GM21526 (cell line): Measurements from ENCODE around the gene ANXA10.

Source experiments
- ATAC-seq: cut with Tn5 transposase; IDR thresholded peaks from one replicate; pipeline ENCODE4 v1.9.1; 2021; ENCODE audit warnings: moderate library complexity; ENCODE audit not compliant: unreplicated experiment, low FRiP score

ANXA10 gene, protein sequence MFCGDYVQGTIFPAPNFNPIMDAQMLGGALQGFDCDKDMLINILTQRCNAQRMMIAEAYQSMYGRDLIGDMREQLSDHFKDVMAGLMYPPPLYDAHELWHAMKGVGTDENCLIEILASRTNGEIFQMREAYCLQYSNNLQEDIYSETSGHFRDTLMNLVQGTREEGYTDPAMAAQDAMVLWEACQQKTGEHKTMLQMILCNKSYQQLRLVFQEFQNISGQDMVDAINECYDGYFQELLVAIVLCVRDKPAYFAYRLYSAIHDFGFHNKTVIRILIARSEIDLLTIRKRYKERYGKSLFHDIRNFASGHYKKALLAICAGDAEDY

DNA sequence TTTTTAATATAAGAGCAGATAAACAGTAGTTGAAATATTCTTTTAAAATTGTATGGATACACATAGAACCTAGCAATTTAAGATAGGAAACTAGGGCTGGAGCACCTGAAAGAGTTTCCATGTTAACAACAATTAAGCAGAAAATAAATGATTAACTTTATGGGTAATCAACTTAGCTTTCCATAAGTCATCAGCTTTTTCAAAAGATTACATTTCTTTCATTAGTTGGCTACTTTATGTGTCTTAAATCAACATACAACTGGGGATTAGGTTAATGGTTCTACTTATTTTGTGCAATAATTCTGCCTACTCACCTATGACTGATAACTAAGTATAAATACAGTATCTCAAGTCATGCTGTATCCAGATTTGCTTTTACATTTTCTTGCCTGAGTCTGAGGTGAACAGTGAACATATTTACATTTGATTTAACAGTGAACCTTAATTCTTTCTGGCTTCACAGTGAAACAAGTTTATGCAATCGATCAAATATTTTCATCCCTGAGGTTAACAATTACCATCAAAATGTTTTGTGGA is at the start of gene ANXA10:
Gene ANXA10 (plus strand): TSS at position 362 of the 537 bp plus-strand sequence. CDS start 164 bp downstream, at position 526.
- ATAC-seq = no peak

DNA sequence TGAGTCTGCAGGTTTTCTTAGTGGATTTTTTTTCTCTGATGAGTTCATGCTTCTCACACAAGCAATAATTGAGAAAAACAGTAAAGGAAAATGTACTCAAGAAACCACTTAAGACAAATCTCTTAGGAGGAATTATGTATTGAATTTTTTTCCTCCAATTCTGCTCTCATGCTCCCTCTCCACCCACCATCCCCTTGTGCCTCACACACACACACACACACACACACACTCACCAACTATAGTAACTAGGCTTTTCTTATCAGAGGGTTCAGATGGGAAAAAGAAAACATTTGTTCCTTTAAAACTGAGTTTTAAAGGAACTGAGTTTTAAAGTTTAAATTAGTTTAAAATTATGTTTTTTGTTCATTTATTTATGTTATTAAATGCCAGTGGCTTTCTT is 47.0 kb upstream of the ANXA10 start:
- no peak for ATAC-seq

DNA sequence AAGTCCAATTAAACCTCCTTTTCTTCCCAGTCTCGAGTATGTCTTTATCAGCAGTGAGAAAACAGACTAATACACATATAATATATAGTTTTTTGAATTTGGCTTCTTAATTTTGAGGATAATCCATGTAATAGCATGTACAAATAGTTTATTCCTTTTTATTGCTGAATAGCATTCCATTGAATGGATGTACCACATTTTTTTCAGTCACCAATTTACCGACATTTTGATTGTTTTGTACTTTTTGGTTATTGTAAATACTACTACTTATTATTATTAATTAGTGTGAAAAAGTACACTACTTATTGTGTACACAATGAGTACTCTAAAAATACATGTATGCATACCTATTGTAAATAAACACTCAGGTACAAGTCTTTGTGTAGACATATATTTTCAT is 42.3 kb upstream of the ANXA10 start:
- ATAC-seq = no peak

DNA sequence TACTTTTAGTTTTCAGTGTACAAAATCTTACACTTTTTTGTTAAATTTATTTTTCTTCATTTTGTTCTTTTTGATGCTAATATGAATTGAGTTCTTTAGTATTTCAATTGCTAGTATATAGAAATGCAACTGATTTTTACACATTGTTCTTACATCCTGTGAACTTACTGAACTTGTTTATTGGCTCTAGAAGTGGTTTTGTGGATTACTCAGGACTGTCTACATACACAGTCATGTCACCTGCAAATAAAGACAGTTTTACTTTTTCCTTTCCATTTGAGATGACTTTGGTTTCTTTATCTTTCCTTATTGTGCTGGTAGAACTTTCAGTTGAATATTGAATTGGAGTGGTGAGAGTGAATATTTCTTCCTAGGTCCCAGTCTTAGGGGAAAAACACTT is 40.8 kb upstream of the ANXA10 start:
- no peak for ATAC-seq

DNA sequence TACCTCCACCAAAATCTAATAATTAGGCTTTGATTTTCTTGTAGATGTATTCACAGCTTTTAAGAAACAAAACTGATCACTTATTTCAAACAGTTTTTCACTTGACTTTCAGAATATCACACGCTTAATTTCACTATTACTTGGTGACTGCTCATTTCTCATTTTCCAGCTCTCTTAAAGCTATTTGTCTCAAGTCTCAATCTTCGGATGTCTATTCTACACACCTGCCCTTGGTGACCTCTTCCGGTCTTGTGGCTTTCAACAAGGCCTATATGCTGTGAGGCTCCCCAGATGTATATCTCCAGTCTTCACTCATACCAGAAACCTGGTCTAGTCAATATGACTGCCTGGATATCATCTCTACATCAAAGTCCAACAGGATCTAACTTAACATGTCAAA is 34.9 kb upstream of the ANXA10 start:
- peak; percentile 71 for ATAC-seq

DNA sequence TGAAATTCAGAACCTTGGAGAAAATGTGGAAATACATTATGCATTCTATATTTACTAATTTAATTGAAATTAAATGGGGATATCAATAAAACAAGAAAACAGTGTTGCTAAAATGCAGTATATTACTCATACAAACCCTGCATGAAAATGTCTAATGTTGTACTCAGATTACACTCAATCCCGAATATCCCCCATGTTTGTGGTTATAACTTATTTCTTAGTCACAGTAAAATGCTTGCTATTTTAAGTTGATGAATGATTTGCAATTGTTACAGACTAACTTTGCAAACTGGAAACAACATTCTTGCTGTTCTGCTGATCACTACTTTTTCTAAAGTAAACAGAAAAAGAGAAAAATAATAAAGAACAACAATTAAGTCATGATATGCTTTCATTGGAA is 33.1 kb upstream of the ANXA10 start:
- no peak for ATAC-seq

DNA sequence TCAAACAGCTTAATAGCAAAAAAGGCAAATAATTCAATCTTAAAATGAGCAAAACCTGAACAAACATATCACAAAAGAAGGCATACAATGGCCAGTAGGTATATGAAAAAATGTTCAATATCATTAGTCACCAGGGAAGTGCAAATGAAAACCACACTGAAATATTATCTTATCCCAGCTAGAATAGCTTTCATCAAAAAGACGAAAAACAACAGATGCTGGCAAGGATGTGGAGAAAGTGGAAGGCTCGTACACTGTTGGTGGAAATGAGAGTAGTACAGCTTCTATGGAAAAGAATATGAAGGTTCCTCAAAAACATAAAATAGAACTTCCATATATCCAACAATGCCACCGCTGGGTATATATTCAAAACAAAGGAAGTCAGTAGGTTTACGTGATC is 29.3 kb upstream of the ANXA10 start:
- ATAC-seq = no peak

DNA sequence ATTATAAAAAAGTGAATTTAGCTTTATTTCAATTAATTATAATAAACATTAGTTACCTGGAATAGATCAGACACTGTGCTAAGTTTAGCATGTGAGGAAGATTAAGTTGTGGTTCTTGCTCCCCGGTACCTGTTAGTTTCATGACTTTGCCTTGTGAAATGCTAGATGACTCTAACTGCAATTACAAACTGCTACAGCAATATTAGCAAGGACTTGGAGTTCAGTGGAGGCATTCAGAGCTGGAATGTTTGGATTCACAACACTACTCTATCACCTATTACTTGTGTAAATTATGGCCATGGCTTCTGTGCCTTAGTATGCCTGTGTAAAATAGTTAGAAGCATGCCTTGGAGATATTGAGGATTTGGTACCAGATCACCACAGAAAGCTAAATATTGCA is 21.4 kb upstream of the ANXA10 start:
- ATAC-seq = no peak

DNA sequence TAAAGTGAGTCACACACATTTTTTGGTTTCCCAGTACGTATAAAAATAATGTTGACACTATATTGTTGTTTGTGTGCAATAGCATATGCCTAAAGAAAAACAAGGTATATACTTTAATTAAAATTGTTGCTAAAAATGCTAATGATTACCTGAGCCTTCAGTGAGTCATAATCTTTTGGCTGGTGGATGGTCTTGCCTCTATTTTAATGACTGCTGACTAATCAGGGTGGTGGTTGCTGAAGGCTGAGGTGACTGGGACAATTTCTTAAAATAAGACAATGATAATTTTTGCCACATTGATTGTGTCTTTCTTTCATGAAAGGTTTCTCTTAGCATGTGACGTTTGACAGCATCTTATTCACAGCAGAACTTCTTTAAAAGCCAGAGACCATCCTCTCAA is 21.0 kb upstream of the ANXA10 start:
- no peak for ATAC-seq

DNA sequence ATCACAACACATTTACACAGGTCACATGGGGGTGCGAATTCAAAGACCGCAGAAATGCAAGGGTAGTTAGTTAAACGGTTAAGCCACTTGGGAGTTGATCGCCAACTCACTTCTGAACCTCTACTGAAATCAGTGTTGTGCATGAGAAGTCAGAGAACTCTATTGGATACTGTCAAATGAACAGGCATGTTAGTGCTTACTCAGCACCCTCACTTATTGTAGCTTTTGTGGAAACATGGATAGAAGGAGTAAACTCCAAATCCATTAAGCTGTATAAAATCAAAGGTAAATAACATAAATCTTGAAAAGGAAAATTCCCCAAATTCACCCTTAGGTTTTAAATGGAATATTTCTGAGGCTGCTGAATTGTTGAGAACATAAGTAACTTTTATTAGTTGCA is 17.5 kb upstream of the ANXA10 start:
- ATAC-seq = no peak

DNA sequence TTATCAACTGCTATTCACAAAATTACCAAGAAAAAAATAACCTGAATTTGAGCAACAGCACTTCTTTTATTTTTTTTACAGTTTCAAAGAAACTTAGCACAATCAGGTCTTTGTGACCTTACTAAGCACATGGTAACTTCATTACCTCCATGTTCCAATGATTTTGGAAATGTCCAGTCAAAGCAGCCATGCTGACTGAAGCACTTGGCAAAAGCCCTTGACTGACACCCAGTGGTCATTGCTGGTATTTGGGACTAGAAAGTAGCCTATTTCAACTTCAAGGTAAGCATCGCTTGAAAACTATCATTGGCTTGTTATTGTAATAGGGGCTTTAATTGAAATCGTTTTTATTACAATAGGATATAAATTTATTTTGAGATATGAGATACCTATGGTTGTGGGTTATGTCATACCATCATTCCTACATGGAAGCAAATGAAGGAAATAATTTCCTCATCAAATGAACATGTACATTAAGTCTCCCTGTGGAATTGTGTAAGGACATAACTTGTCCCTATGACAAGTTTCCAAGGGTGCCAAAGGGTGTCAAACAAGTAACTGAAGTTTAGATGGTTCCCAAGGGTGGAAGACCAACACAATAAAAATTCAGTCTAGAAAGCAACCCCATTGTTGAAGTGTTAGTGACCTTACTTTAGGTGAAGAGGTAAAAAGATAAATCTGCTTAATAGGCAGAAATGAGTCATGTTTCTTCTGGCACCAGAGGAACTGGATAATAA is 15.2 kb upstream of the ANXA10 start:
- ATAC-seq = peak; percentile 97

DNA sequence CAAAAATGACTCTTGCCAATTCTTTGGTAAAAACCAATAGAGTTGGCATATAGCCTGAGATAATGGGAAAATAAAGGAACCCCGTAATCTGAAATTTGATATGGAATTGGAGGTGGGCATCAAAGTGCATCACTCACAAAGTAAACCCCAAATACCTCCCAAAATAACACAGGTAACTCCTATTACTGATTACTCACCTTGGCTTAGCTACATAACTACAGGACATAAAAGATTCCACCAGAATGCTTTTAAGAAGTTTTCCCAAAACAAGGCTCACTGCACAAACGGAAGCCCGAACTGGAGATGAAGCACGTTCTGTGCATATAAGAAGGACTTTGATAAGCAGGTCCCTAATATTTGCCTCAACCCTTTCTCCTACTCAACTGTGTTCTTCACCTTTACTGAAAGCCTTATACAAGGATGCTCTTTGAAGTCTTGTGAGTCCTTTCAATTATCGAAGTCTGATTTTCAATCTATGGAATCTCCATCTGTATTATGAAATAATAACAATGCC is 14.6 kb upstream of the ANXA10 start:
- no peak for ATAC-seq

DNA sequence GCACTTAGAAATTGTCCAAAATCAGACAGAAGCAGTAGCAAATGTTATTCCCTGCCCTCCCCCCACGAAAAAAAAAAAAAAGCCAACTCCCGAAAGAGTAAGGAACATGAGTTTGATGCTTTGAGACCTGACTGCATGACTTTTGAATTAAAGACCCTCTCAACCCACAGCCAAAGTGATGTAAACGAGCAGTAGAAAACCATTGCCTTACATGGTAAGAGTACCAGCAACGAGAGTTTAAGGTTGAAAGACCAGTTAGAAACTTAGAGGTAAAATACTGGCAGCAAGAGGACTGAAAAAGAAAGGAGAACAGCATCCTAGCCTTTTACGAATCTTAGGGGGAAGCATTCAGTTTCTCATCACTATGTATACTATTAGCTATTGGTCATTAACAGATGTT is 10.0 kb upstream of the ANXA10 start:
- no peak for ATAC-seq

DNA sequence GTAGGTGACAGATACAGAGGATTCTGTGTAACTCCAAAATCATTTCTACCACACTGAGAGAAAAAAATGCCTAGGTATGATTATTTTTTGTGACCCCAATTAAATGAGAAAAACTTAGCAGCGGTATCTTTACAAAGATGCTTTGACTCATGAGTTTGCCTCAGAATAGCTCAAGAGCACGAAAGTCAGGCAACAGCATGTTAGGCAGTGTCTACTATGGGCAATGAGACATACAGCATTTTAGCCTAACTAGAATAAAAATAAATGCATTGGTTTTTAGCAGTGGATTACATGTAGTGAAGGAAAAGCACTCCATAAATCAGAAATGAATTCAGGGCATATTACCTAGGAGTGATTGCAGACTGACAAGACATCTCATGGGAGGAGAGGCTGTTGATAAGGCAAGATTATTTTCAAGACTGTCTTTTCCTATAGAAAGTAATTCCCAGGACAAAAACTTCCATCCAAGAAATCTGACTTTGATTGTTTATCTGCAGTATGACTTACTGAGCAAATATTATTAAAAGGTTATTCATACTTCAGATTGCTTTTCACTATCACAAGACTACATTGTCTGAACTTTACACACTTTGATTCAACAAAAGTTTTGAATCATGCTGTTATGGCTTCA is 3.6 kb downstream of the ANXA10 start:
- no peak for ATAC-seq

DNA sequence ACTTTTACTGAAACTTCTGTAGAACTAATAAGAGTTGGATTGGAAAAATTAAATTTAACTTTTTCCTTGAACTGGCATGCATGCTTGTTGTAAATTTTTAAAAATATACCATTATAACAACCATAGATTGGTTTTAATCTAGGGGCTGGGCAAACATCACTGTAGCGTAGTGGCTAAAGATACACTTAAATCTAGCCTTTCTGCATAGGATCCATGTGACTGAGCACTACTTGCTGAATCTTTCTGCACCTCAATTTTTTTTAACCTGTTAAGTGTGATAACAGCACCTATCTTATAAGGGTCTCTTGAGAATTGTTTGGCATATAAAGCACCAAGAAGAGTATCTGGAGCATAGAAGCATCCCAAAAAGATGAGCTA is 4.1 kb downstream of the ANXA10 start:
- no peak for ATAC-seq

DNA sequence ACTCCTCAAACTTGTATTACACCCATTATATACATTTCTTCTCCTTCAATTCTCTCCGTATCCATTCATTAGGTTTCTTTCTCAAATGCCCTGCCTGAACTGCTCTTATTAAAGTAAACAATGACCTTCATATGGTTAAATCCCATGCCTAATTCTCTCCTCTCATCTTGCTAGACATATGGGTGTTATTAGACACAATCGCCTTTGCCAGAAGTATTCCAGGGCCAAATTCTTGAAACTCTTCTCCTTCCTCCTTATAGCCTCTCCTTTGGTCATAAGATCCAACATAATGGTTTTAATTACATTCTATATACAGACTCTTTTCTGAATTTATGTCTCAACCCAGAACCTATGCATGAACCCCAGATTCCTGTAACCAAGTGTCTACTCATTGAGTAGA is 4.8 kb downstream of the ANXA10 start:
- no peak for ATAC-seq

DNA sequence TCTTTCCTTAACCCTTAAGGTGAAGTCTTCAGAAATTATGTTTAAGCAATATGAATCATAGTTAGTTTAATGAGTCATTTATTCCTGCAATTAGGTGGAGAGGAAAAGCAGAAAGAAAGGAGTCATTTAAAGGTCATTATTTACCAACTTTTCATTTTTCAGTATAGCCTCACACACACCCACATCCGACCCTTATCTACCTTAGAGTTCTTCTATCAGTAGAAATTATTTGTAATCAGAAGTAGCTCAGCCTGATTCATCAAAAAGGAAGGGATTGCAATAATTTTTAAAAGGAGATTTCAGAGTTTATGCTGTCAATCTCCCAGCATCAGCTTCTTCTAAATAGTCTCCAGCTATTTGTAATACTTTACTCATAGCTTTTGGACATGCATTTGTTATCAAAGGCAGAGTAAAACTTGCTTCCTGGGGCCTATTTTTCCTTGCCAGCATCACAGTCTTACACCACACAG is 5.9 kb downstream of the ANXA10 start:
- ATAC-seq = no peak

DNA sequence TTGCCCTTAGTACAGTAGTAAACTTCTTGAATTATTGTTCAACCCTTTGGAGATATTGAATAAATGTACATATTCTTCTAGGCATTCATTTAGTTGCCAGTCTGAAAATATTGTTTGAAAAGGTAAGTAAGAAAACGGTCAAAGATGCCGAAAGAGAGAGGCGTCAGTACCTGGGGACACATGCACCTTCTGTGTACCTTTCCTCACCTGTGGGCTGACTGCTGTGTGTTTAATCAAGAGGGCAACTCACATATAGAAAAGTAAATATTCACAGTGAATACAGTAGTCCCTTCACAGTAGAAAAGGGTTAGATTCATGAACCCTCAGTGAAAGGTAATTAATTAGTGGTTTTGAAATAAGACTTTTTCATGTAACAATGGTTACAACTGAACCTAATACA is 6.9 kb downstream of the ANXA10 start:
- ATAC-seq = no peak

DNA sequence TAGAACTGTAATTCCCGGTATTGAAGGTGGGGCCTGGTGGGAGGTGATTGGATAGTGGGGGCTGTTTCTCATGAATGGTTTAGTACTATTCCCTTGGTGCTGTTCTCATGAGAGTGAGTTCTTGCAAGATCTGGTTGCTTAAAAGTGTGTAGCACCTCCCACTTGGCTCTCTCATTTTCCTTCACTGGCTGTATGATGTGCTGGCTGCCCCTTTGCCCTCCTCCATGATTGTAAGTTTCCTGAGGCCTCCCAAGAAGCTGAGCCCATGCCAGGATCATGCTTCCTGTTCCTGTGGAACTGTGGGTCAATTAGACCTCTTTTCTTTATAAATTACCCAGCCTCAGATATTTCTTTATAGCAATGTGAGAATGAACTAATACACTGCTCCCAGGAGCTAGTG is 8.7 kb downstream of the ANXA10 start:
- no peak for ATAC-seq

DNA sequence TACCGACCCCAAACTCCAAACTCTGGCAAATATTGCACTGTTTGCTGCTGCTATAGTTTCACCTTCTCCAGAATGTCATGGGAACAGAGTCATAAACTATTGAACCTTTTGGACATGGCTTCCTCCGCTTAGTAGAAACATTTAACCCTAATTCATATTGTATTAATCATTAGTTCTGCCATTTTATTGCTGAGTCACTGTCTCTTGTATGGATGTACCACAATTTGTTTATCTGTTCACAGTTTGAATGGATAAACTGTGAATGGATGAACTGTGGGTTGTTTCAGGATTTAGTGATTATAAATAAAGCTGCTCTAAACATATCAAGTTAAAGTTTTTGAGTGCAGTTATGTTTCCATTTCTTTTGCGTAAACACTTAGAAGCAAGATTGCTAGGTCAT is 10.1 kb downstream of the ANXA10 start:
- ATAC-seq = no peak

DNA sequence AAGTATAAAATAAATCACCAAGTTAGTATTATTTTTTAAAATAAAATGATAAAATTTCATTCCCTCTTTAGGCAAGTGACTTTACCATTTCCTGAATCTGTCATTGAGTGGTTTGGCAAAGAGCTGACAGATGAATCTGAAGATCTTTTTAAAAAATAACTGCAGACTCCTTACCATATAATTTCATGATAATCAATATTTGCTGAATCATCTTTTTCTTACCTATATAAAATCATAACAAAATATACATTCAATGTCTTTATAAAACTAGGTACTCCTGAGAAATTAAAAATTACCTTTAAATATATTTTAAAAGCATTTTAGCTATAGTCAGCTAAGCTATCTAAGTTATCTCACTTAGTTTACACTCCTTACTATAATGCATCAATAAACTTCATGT is 17.2 kb downstream of the ANXA10 start:
- ATAC-seq = no peak
